GM12878 (cell line): ENCODE data around the gene OSER1.

ENCODE experiments used
- CBFB ChIP-seq: IDR thresholded peaks from 2 replicates; pipeline ENCODE4 v1.6.1; 2016; ENCODE audit warnings: antibody characterized with exemption, low read depth
- CBX3 ChIP-seq: fragments of 200-600 bp; sonication (generic); IDR thresholded peaks from 2 replicates; pipeline ENCODE4 v1.6.1; 2016; ENCODE audit warnings: low read depth, borderline replicate concordance
- CTCF ChIP-seq, 3 experiments: IDR thresholded peaks in 2 of 3; conservative IDR thresholded peaks in 1 of 3; 2 replicates each; pipeline ENCODE4 v1.5.1; 2011; ENCODE audit warnings: low read depth in 3 of 3, low read length in 3 of 3, mild to moderate bottlenecking in 3 of 3, control low read depth in 2 of 3, moderate library complexity in 2 of 3, inconsistent platforms in 1 of 3, mixed read lengths in 1 of 3; ENCODE audit not compliant: control insufficient read depth in 2 of 3, insufficient read depth in 1 of 3; ENCODE audit errors: extremely low read depth in 1 of 3
- EP300 ChIP-seq, 2 experiments: fragments of 150-350 bp in 1 of 2; IDR thresholded peaks; 2 replicates each; pipeline ENCODE4 v1.6.1; 2011 to 2012; ENCODE audit warnings: low read depth in 2 of 2, low read length in 2 of 2, borderline replicate concordance in 1 of 2, improper control_type of control experiment in 1 of 2, inconsistent platforms in 1 of 2; ENCODE audit not compliant: control insufficient read depth in 1 of 2
- MYC ChIP-seq: IDR thresholded peaks from 2 replicates; pipeline ENCODE4 v1.6.1; 2011; ENCODE audit warnings: mild to moderate bottlenecking, low read length, moderate library complexity, inconsistent platforms; ENCODE audit not compliant: insufficient read depth, insufficient replicate concordance, insufficient read length, severe bottlenecking
- NFIC ChIP-seq: IDR thresholded peaks from 2 replicates; pipeline ENCODE4 v1.6.1; 2012; ENCODE audit warnings: low read depth, mild to moderate bottlenecking, inconsistent platforms, low read length, moderate library complexity
- NRF1 ChIP-seq: conservative IDR thresholded peaks from 2 replicates; pipeline ENCODE4 v1.6.1; 2011; ENCODE audit warnings: mild to moderate bottlenecking, low read depth, low read length, improper control_type of control experiment
- POLR2AphosphoS5 ChIP-seq: IDR thresholded peaks from 2 replicates; pipeline ENCODE4 v1.6.1; 2011; ENCODE audit warnings: mild to moderate bottlenecking, low read length, inconsistent platforms
- RAD51 ChIP-seq: fragments of 450-650 bp; IDR thresholded peaks from 2 replicates; pipeline ENCODE4 v1.6.1; 2016; ENCODE audit warnings: moderate library complexity, mild to moderate bottlenecking, inconsistent platforms
- REST ChIP-seq: IDR thresholded peaks from 2 replicates; pipeline ENCODE4 v1.6.1; 2012; ENCODE audit warnings: mild to moderate bottlenecking, low read depth, low read length
- TBL1XR1 ChIP-seq: IDR thresholded peaks from 2 replicates; pipeline ENCODE4 v1.6.1; 2012; ENCODE audit warnings: low read depth, low read length, improper control_type of control experiment

DNA sequence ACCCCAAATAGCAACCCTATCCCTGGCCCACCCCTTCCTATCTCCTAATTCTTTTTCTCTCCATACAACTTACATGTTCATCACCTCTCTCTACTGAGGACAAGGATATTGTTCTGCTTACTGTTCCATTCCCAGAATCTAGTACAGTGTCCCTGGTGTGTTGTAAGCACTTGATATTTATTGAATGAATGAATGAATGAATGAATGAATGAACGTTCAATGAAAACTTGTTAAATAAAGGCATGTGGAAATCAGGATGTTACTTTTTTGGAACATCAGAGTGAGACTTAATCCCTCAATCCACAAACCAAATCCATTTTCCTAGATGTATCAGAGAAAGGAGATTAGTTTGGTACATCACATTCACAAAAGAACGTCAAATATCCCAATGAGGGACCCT lies 16.8 kb downstream of the OSER1 start:
- no peak for TF ChIP-seq POLR2AphosphoS5
- no peak for TF ChIP-seq REST
- TF ChIP-seq CBFB: no peak
- TF ChIP-seq MYC: no peak
- no peak for TF ChIP-seq NRF1
- no peak for TF ChIP-seq EP300 (IDR thresholded peaks at IDR 0.05; ENCODE audit: borderline replicate concordance in 1 of 2, control insufficient read depth in 1 of 2, low read depth in 2 of 2, low read length in 2 of 2)
- TF ChIP-seq CBX3: no peak
- no peak for TF ChIP-seq CTCF (IDR thresholded peaks at IDR 0.05 in 2 of 3, conservative IDR thresholded peaks at IDR 0.05 in 1 of 3; ENCODE audit: control insufficient read depth in 2 of 3, extremely low read depth in 1 of 3, insufficient read depth in 1 of 3, low read depth in 3 of 3, low read length in 3 of 3)
- TF ChIP-seq TBL1XR1: no peak
- TF ChIP-seq NFIC: no peak
- TF ChIP-seq RAD51: no peak
